ENCODE data around the gene SND1.

The SND1 gene

GRCh38 chr7:127876393-127876792 lies 224.4 kb downstream of the SND1 start:
- no peak for DNase-seq

DNA sequence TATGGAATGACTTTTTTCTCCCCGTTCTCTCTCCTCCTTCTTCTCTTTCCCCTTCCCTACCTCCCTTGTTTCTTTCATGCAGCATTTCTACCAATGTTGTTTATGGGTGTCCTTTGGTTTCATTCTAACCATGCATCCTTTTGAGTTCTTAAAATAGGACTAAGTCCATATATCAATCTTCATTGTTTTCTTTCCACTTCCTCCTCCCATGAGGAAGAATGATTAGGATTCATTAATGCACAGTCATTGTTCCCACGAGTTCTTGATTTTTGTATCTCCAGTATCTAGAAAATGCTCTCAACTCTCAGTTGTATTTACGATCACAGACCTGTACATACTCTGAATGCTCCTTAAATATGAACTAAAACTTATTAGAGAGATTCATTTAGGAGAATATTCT lies 226.0 kb downstream of the SND1 start:
- DNase-seq: no peak

DNA sequence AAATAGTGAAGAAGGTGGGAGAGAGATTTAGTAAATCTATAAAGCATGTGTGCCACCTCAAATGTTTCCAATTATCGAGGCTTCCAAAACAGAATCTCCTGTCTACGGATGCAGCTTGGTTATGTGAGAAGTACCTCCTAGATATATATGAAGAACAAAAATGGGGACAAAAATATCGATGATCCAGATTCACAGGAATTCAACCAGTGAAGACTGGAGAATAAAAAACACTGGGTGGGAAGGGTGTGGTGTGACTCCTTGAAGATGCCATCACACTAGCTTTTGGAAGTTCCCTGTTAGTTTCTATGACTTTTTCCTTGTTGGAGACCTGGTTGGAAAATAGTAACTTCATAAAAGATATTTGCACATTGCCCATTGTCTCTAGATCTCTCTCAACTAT lies 226.8 kb downstream of the SND1 start:
- DNase-seq: no peak

GRCh38 chr7:127879436-127879835 lies 227.4 kb downstream of the SND1 start:
- DNase-seq: no peak

DNA sequence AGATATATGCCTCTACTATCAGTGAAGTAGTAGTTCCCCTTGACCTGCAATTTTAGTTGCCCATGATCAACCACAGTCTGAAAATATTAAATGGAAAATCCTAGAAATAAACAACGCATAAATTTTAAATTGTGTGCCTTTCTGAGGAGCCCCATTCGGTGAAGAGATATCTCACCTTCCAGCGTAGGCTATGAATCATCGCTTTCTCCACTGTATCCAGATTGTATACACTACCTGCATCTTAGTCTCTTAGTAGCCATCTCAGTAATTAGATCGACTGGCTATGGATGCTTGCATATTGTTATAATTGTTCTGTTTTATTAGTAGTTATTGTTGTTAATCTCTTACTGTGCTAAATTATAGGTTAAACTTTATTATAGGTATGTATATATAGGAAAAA lies 227.9 kb downstream of the SND1 start:
- DNase-seq: no peak

DNA sequence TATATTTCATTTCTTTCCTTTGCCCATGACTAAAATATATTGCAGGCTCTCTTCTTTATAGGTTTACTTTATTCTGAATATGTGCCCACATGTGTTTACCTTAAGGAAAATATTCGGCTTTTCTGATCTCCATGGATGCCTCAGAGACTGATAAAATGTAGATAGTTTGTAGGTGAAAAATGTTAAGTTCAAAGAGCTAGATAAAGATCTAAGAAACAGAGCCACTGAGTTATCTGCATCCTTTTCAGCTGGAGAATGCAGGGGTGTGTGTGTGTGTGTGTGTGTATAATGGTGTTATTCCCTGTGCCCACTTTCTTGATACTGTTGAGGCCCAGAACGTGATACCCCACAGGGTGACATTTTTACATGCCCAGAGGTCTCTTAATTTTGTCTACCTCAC lies 228.5 kb downstream of the SND1 start:
- DNase-seq: no peak

DNA sequence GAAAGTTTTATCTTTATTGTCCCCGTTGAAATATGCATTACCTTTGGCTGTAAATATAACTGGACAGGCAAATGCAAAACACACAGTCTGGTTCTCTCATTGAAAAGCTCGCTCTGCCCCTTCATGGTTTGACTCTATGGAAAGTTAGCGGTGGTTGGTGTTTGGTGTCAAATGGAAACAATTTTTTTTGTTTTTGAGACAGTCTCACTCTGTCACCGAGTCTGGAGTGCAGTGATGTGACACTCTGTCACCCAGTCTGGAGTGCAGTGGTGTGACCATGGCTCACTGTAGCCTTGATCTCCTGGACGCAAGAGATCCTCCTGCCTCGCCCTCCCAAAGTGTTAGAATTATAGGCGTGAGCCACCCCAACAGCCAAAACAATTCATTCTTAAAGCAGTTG lies 229.6 kb downstream of the SND1 start:
- DNase-seq: no peak

DNA sequence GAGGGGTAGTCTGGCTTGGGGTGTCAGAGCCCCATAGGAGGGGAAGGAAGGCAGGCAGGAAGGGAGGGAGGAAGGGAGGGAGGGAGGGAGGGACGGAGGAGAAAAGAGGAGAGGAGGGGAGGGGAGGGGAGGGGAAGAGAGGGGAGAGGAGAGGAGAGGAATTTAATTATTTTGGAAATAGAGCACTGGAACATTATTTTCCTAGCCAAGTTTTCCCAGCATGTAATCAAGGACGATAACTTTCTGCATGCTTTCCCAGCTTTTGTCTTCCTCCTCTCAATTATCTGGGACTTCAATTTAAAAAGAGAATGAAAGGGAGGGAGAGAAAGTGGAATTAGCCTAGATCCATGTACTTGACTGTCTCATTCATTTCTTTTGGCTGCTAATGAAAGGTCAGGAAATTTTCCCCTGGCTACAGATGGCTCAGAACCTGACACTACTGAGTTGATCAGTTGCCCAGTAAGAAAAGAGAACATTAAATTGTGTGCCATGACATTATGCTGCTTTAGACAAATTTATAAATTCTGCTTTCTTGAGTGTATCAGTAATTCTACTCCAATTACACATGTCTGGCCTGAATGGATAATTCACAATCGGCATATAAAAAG lies 230.4 kb downstream of the SND1 start:
- no peak for DNase-seq

GRCh38 chr7:127884066-127884559 lies 232.1 kb downstream of the SND1 start:
- DNase-seq: no peak

DNA sequence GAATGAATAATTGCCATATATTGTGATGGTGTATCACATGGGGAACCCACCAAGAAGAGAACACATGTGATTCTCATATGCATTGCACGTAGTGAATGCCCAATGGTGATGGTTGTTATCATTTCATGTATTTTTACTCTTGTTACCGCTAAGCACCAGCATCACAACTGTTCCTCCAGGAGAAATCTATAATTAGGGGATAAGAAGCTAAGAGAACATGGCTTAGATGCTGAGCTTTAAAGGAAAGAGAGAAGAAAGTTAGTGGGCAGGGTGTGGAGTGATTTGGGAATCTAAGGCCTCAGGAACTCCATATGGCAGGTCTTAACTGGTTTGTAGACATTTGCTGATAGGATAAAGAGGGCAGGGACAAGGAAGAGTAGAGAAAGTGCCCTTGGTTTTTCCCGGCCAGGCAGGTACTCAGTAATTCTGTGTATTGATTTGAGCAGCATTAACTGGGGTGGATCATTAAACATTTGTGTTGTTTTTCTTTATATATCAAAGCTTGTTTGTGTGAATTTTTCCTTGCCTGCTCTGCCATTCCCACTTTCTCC lies 233.3 kb downstream of the SND1 start:
- DNase-seq: no peak

GRCh38 chr7:127885843-127886242 lies 233.8 kb downstream of the SND1 start:
- no peak for DNase-seq

DNA sequence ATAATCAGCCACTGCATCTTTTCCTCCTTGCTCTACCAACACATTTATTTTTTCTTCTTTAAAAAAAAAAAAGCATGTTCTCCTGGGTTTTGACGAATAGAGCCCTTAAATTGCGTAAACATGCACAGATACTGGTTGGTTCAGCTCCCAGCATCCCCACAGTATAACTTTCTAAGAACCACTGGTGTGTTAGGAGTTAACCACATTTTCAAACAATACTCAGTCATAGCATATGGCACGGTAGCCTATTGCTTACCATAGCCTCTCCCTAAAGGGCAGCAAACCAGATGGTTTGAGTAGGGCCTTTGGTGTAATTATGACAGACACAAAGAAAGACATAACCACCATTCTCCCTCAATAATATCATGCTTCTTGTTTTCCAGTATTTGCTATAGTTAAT lies 234.3 kb downstream of the SND1 start:
- DNase-seq: no peak

DNA sequence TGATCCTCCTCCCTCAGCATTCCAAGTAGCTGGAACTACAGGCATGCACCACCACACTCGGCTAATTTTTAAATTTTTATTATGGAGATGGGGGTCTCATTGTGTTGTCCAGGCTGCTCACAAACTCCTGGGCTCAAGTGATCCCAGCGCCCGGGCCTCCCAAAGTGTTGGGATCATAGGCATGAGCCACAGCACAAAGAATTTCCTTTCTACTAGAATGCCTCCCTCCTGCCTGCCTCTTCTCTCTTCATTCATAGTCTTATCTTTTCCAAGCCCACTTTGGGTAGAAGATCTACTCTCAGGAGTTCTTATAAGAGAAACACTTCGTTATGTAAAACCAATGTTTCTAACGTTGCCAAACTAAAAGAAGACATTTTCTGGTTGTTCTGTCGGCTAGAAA lies 235.1 kb downstream of the SND1 start:
- no peak for DNase-seq

GRCh38 chr7:127887631-127888030 lies 235.6 kb downstream of the SND1 start:
- no peak for DNase-seq

DNA sequence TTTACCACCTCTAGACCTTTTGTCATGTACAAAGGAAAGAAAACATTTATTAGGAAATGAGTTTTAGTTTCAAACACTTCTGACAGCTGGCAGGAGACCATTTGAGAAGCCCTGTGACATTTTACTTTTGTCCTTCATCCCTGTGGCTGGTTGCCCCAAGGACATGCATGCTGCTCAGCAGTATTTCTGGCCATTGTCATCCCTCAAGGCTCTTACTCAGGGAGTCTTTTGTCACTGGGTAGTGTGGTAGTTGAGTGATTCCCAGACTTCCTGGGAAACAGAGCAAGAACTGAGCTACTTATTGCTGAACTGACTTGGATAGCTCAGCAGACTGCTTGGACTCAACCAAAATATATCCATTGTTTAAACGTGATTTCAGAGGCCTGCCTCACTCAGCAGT lies 236.4 kb downstream of the SND1 start:
- DNase-seq: no peak

DNA sequence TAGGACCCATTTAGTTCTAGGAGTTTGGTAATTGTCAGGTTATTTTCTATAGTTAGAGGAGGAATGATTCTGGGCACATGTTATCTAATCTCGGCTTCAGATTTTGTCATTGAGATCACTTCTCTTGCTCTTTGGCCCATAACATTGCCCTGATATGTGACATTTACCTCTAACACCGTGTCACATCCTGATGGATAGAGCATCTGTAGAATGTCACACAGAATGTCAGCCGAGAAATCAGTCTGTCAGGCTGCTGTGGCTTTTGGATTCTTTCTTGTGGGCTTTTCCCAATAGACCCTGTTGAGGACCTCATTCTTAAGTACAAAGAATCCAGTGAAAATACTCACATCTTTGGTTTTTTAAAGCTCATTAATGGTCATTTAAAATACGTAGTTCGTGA lies 236.8 kb downstream of the SND1 start:
- DNase-seq: no peak

- no peak for DNase-seq
Measured at GRCh38 chr7:127889677-127890076, 237.7 kb downstream of the SND1 start.

DNA sequence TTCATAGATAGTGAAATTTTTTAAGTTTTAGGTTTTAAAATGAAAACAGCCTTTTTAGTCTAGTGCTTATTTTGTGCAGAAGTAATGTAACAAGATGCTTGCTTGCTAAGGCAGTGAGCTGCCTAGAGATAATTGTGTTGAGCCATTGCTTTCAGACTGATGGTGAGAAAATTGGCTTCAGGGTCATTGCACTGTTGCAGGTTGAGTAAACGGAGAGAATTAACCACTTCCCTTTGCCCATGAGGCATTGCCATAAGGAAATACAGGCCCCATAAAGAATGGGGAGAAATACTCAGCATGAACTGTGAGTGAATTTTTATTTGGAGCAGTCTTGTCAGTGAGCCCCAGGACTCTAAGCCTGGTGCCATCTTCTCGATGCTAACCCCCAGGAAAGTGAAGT lies 238.7 kb downstream of the SND1 start:
- no peak for DNase-seq

DNA sequence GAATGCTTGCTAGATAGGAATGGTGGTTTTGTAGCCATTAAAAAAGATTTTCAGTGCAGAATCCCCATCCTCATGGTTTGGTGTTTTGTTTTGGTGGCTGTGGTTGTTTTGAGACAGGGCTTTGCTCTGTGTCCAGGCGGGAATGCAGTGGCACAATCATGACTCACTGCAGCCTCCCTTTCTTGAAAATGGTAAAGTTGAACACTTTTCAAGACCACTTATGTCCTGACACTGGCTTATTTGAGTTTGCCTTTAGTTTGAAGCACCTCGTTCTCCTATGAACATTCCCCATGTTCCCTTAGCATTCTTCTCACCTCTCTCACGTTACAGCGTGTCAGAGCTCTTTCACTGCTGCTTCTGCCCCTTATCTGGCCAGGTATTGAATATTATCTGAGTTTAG lies 239.2 kb downstream of the SND1 start:
- no peak for DNase-seq

GRCh38 chr7:127891854-127892438 lies 240.0 kb downstream of the SND1 start:
- DNase-seq: no peak

DNA sequence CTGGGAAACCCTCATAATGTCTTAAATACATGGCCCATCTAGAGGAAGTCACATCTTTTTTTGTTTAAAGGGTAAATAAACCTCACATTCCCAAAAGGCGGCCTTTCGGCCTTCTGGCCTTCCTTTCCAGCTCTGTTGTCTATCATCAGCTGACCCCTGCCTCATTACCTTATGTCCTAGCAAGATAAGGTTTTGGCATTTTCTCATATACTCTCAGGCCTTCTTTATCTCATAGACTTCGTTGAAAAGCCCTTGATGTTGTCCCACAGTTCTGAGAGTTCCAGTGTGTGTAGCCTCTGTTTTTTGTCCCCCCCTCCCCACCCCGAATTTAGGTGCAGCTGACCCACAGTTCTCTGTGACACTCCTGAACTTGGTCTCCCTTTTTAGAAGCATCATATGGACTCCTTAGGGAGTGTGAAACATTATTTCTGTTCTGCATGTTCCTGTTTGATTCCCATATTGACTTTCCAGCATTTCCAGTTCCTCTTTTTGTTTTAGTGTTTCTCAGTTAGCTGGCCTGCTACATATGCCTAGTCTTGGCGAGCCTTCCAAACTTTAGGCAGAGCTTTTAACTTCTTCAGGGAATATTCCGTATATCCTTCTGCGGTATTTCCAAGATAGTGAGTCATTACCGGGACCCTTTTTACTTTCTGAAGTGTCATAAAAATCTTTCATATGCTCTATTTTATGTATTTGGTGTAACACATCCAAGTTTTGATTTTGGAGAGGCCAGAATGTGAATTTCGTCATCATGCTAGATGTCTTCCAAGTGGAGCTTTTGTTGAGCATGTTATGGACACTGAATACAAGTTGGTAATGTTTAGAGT lies 240.7 kb downstream of the SND1 start:
- no peak for DNase-seq

- no peak for DNase-seq
Measured at GRCh38 chr7:127893547-127893946, 241.6 kb downstream of the SND1 start.

DNA sequence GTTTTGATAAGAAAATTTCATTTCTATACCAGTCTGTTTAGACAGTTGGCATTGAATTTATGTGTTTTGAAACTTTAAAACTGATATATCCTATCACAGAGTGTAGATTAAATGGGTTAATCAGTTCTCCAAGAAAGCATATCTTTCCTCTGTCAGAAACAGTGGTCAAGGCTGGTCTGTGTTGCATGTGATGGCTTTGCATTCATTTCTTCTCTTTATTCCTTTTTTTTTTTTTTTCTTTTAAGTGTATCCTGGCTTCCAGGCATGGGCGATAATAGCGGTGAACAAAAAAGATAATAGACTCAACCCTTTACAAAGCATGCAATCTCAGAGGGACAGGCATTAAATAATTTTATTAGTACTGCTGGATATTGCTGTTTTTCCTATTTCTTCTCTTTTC lies 242.6 kb downstream of the SND1 start:
- no peak for DNase-seq

- no peak for DNase-seq
Measured at GRCh38 chr7:127895360-127895759, 243.4 kb downstream of the SND1 start.
